HepG2 (cell line): ENCODE data around the gene RIPK1. TPM values are rescaled to one million over a fixed set of nuclear protein-coding genes. Genes with fewer than 3 reads are reported as not detected.

Experiments
- ASH2L ChIP-seq: fragments of 300-600, 200-600 bp; sonication (generic); IDR thresholded peaks from 2 replicates; pipeline ENCODE4 v1.7.0; 2017; ENCODE audit warnings: low read depth, mild to moderate bottlenecking, moderate library complexity, mixed read lengths, low read length; ENCODE audit not compliant: insufficient read length
- ATAD3A ChIP-seq: sonication (generic); formaldehyde crosslinking; IDR thresholded peaks from 2 replicates; pipeline ENCODE4 v1.4.0; 2020; ENCODE audit warnings: missing genetic modification reagents
- CEBPB ChIP-seq: IDR thresholded peaks from 2 replicates; pipeline ENCODE4 v1.6.1; 2011; ENCODE audit warnings: low read depth, low read length, improper control_type of control experiment, borderline replicate concordance
- CHD2 ChIP-seq: IDR thresholded peaks from 2 replicates; pipeline ENCODE4 v1.6.1; 2011; ENCODE audit warnings: low read depth, low read length, improper control_type of control experiment
- EHMT2 ChIP-seq: fragments of 200-600 bp; sonication (generic); IDR thresholded peaks from 2 replicates; pipeline ENCODE4 v1.7.0; 2017; ENCODE audit warnings: antibody characterized with exemption, low read depth, low read length, borderline replicate concordance
- FOXO1 ChIP-seq: sonication (generic); formaldehyde crosslinking; IDR thresholded peaks from 2 replicates; pipeline ENCODE4 v1.4.0; 2020; ENCODE audit warnings: missing genetic modification reagents
- MEIS1 ChIP-seq: sonication (generic); formaldehyde crosslinking; IDR thresholded peaks from 2 replicates; pipeline ENCODE4 v1.9.0; 2021; ENCODE audit warnings: mild to moderate bottlenecking, missing genetic modification reagents, moderate library complexity, borderline replicate concordance
- MLLT10 ChIP-seq: sonication (generic); formaldehyde crosslinking; IDR thresholded peaks from 2 replicates; pipeline ENCODE4 v1.4.0; 2020; ENCODE audit warnings: missing genetic modification reagents
- NFATC3 ChIP-seq: sonication (generic); formaldehyde crosslinking; IDR thresholded peaks from 2 replicates; pipeline ENCODE4 v1.5.1; 2020; ENCODE audit warnings: mild to moderate bottlenecking, missing genetic modification reagents
- NR2C2 ChIP-seq: sonication (generic); formaldehyde crosslinking; IDR thresholded peaks from 2 replicates; pipeline ENCODE4 v1.4.0; 2020; ENCODE audit warnings: missing genetic modification reagents, mild to moderate bottlenecking, moderate library complexity, borderline replicate concordance
- PHF20 ChIP-seq: sonication (generic); formaldehyde crosslinking; IDR thresholded peaks from 2 replicates; pipeline ENCODE4 v1.5.0; 2020; ENCODE audit warnings: mild to moderate bottlenecking, missing genetic modification reagents
- PHF21A ChIP-seq: sonication (generic); formaldehyde crosslinking; IDR thresholded peaks from 2 replicates; pipeline ENCODE4 v1.5.0; 2020; ENCODE audit warnings: mild to moderate bottlenecking, missing genetic modification reagents
- POLR2A ChIP-seq, 2 experiments: IDR thresholded peaks; 2 replicates each; pipeline ENCODE4 v1.6.1; 2011; ENCODE audit warnings: low read depth in 2 of 2, low read length in 2 of 2, mild to moderate bottlenecking in 1 of 2, moderate library complexity in 1 of 2; ENCODE audit not compliant: insufficient read depth in 1 of 2
- RBAK ChIP-seq: sonication (generic); formaldehyde crosslinking; IDR thresholded peaks from 2 replicates; pipeline ENCODE4 v1.5.1; 2020; ENCODE audit warnings: mild to moderate bottlenecking, missing genetic modification reagents
- ZBTB42 ChIP-seq: sonication (generic); formaldehyde crosslinking; IDR thresholded peaks from 2 replicates; pipeline ENCODE4 v1.5.0; 2020; ENCODE audit warnings: mild to moderate bottlenecking, missing genetic modification reagents
- ZNF101 ChIP-seq: sonication (generic); formaldehyde crosslinking; IDR thresholded peaks from 2 replicates; pipeline ENCODE4 v1.4.0; 2020; ENCODE audit warnings: mild to moderate bottlenecking, low read depth, missing genetic modification reagents, borderline replicate concordance
- ZNF205 ChIP-seq: IDR thresholded peaks from 2 replicates; pipeline ENCODE4 v1.6.1; 2018; ENCODE audit warnings: missing biosample characterization, missing genetic modification reagents
- ZNF207 ChIP-seq: fragments of 450-650 bp; IDR thresholded peaks from 2 replicates; pipeline ENCODE4 v1.6.1; 2016; ENCODE audit warnings: antibody characterized with exemption, borderline replicate concordance
- ZNF430 ChIP-seq: sonication (generic); formaldehyde crosslinking; IDR thresholded peaks from 2 replicates; pipeline ENCODE4 v1.9.0; 2021; ENCODE audit warnings: mild to moderate bottlenecking, missing genetic modification reagents
- ZNF572 ChIP-seq: sonication (generic); formaldehyde crosslinking; IDR thresholded peaks from 2 replicates; pipeline ENCODE4 v1.5.1; 2020; ENCODE audit warnings: mild to moderate bottlenecking, missing genetic modification reagents
- ZNF614 ChIP-seq: IDR thresholded peaks from 2 replicates; pipeline ENCODE4 v1.6.1; 2018; ENCODE audit warnings: missing biosample characterization, missing genetic modification reagents, inconsistent platforms, borderline replicate concordance
- ZNF816 ChIP-seq: sonication (generic); formaldehyde crosslinking; IDR thresholded peaks from 2 replicates; pipeline ENCODE4 v1.8.0; 2022; ENCODE audit warnings: missing genetic modification reagents, mild to moderate bottlenecking, borderline replicate concordance
- polyA plus RNA-seq, 8 experiments: library from polyadenylated mRNA; depleted of rRNA in 3 of 8; stranded (reverse) in 7 of 8; unstranded in 1 of 8; fragments of >200 nt; fragmentation: Illumina TruSeq in 4 of 8; extraction: Trizol in 4 of 8; gene quantifications; 2 replicates each; pipeline versions ENCODE4 v1.2.1 to v1.2.3, GENCODE V29; 2011 to 2016; ENCODE audit warnings: low read depth in 4 of 8, missing spikeins in 1 of 8, mixed read lengths in 1 of 8; ENCODE audit not compliant: insufficient read depth in 1 of 8
- total RNA-seq, 5 experiments: library from RNA; depleted of rRNA; stranded (reverse); fragments of >200 nt; fragmentation: Illumina TruSeq; extraction: Trizol; gene quantifications; 2 replicates each; pipeline ENCODE4 v1.2.3, GENCODE V29; 2016; ENCODE audit warnings: low read depth in 1 of 5
- TF ChIP-seq, protein P1 (sequence below): sonication (generic); formaldehyde crosslinking; IDR thresholded peaks from 2 replicates; pipeline ENCODE4 v1.5.0; 2020; ENCODE audit warnings: missing genetic modification reagents
- TF ChIP-seq, protein P2 (sequence below): sonication (generic); formaldehyde crosslinking; IDR thresholded peaks from 2 replicates; pipeline ENCODE4 v1.4.0; 2020; ENCODE audit warnings: missing genetic modification reagents, borderline replicate concordance
- TF ChIP-seq, protein P3 (sequence below): IDR thresholded peaks from 2 replicates; pipeline ENCODE4 v1.6.1; 2016

RIPK1 gene
- total and polyA plus RNA-seq, 2 of the 13 experiments (the other 11 are each of a cell fraction or from before 2014, with no cell fraction given): 9.0 to 10.3 TPM

DNA sequence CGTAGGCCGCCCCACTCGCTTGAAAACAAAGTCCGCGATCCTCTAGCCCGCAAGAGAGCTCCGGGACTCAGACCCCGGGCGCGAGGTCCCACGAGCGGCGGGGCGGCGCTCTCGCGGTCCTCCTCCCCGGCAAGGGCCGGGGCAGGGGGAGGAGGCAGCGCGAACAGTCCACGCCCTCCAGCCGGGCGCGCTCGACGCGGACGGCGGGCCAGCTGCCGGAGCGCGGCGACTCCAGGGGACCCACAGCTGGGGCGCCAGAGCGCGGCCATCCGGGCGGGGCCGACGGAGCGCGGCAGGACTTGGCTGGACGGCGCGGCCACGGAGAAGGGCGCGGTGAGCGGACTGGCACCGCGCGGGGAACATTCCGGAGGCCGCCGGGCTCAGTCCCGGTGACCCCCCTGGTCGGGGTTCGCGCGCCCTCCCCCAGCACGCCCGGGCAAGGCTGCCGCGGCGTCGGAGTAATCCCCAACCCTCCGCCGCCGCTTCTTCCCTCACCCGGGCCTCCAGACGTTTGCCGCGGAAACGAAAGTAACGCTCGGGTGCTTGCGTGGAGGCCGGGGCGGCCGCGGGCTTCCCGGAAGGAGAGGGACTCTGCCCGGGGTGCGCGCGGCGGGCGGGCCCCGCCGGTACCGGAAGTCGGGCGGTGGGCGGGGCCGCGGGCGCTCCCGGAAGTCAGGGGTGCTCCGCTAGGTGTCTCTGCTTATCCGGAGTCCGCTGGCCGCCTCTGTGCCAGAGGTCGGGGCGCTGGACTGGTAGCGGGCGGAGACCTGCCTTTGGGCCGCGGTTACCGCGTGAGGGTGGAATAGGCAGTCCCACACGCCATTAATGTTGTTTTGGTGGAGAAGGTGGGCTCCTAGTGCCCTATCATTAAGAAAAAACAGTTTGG, at the start of gene RIPK1 (continued):
- TF ChIP-seq CEBPB (no peak), EHMT2 (no peak), ZNF614 (CRISPR knock-in tag) (peak; percentile 82; the same call in 1 of the 2 replicates), NR2C2 (CRISPR knock-in tag) (peak; percentile 82; the same call in 1 of the 2 replicates), PHF20 (peak; percentile 91), ASH2L (peak; percentile 97), ZNF205 (0 out of 2 replicates have a peak, but pooled peaks have one; percentile 28), ZNF572 (CRISPR knock-in tag) (peak; percentile 41; the same call in 1 of the 2 replicates), MLLT10 (no peak), ZBTB42 (CRISPR knock-in tag) (no peak; the same call in 1 of the 2 replicates), POLR2A (IDR thresholded peaks at IDR 0.05; ENCODE audit: insufficient read depth in 1 of 2, low read depth in 2 of 2, low read length in 2 of 2) (peak; percentile 76 to 94), ZNF430 (CRISPR knock-in tag) (peak; percentile 93), MEIS1 (CRISPR knock-in tag) (no peak; the same call in 1 of the 2 replicates), ZNF816 (peak; percentile 98), RBAK (CRISPR knock-in tag) (no peak), PHF21A (peak; percentile 90), NFATC3 (CRISPR knock-in tag) (0 out of 2 replicates have a peak, but pooled peaks have one; percentile 91), ZNF207 (no peak), ATAD3A (no peak), ZNF101 (no peak), FOXO1 (no peak), CHD2 (peak; percentile 36; the same call in 1 of the 2 replicates)
- TF ChIP-seq, protein P1, sequence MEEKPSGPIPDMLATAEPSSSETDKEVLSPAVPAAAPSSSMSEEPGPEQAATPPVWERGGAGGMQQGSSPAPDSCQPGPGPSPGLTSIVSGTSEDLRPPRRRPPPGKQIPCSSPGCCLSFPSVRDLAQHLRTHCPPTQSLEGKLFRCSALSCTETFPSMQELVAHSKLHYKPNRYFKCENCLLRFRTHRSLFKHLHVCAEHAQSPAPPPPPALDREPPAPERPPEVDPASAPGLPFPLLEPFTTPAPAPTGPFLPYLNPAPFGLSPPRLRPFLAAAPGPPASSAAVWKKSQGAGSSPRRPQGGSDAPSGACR: peak; percentile 60; the same call in 1 of the 2 replicates
- TF ChIP-seq, protein P2, sequence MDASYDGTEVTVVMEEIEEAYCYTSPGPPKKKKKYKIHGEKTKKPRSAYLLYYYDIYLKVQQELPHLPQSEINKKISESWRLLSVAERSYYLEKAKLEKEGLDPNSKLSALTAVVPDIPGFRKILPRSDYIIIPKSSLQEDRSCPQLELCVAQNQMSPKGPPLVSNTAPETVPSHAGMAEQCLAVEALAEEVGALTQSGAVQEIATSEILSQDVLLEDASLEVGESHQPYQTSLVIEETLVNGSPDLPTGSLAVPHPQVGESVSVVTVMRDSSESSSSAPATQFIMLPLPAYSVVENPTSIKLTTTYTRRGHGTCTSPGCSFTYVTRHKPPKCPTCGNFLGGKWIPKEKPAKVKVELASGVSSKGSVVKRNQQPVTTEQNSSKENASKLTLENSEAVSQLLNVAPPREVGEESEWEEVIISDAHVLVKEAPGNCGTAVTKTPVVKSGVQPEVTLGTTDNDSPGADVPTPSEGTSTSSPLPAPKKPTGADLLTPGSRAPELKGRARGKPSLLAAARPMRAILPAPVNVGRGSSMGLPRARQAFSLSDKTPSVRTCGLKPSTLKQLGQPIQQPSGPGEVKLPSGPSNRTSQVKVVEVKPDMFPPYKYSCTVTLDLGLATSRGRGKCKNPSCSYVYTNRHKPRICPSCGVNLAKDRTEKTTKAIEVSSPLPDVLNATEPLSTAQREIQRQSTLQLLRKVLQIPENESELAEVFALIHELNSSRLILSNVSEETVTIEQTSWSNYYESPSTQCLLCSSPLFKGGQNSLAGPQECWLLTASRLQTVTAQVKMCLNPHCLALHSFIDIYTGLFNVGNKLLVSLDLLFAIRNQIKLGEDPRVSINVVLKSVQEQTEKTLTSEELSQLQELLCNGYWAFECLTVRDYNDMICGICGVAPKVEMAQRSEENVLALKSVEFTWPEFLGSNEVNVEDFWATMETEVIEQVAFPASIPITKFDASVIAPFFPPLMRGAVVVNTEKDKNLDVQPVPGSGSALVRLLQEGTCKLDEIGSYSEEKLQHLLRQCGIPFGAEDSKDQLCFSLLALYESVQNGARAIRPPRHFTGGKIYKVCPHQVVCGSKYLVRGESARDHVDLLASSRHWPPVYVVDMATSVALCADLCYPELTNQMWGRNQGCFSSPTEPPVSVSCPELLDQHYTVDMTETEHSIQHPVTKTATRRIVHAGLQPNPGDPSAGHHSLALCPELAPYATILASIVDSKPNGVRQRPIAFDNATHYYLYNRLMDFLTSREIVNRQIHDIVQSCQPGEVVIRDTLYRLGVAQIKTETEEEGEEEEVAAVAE (CRISPR knock-in tag): 0 out of 2 replicates have a peak, but pooled peaks have one; percentile 25
- TF ChIP-seq, protein P3, sequence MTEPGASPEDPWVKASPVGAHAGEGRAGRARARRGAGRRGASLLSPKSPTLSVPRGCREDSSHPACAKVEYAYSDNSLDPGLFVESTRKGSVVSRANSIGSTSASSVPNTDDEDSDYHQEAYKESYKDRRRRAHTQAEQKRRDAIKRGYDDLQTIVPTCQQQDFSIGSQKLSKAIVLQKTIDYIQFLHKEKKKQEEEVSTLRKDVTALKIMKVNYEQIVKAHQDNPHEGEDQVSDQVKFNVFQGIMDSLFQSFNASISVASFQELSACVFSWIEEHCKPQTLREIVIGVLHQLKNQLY (CRISPR knock-in tag): 0 out of 2 replicates have a peak, but pooled peaks have one; percentile 20
